ENCODE measurements around the gene PDLIM4. TPM values are rescaled to one million over a fixed set of nuclear protein-coding genes. Genes with fewer than 3 reads are reported as not detected.

Gene PDLIM4
- total RNA-seq, 1 experiment from 2014 or later, result 7.6 TPM

DNA sequence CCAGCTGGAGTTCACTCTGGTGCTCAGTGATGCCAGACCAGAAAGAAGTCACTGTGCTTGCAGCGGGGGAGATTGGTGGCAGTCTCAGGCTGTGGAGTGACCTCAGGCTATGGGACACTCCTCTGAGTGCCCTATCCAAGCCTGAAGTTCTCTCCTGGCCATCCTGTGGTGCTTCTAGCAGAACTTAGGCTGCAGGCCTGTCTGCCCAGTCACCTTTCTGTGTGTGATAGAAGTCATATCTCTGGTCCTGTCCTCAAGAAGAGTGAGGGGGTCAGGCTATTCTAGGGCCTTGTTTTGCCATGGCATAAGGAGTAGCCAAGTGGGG lies 9.3 kb downstream of the PDLIM4 start:
- H3K36me3 Mint-ChIP-seq (ENCODE audit: insufficient read depth in 1 of 3, low read depth in 3 of 3), result 0 out of 7 replicates have a peak, but pooled peaks cover 0 to 1% (median 0%) of the 10 kb centered on the region in 3 experiments
- no peak overlapping the region for H2BK20ac ChIP-seq (ENCODE audit: low read depth, low read length, poor library complexity, severe bottlenecking)
- H3K79me2 ChIP-seq (ENCODE audit: insufficient read depth, low read length), result no peaks in the 10 kb centered on the region
- WGBS (ENCODE audit: extremely low coverage, insufficient read length, low lambda C conversion rate), result no CpG with 5 or more reads among the region's 1 CpG
- H3K18ac ChIP-seq (ENCODE audit: insufficient read length, low read depth, low read length), result no peak overlapping the region
- H3K9me3 Mint-ChIP-seq, result no peaks in the 10 kb centered on the region
- no peak overlapping the region for H2AFZ ChIP-seq (ENCODE audit: low read length)
- H3K9me3 ChIP-seq (ENCODE audit: control insufficient read depth, low read depth, low read length), result no peaks in the 10 kb centered on the region
- H3K9ac ChIP-seq (ENCODE audit: extremely low read depth, insufficient read length, low read length), result no peak overlapping the region
- no peak overlapping the region for H3K4me2 ChIP-seq (ENCODE audit: insufficient read depth, insufficient read length, low read length)
- H3K4me1 ChIP-seq (ENCODE audit: insufficient read depth, low read length), result no peaks in the 10 kb centered on the region
- no peak overlapping the region for H2AK5ac ChIP-seq (ENCODE audit: insufficient read length, low read length)
- no peaks in the 10 kb centered on the region for H3K79me1 ChIP-seq (ENCODE audit: insufficient read depth, low read depth, low read length, poor library complexity, severe bottlenecking)
- no peak overlapping the region for H3K23ac ChIP-seq (ENCODE audit: insufficient read length, low read depth, low read length)
- no peak overlapping the region for H4K8ac ChIP-seq (replicated peaks; ENCODE audit: insufficient read length, low read depth, low read length)
- no peak overlapping the region for H4K5ac ChIP-seq (ENCODE audit: insufficient read length, low read depth, low read length)
- H3K4me1 Mint-ChIP-seq, result peaks cover 6 to 12% of the 10 kb centered on the region in 2 experiments; a peak in 3 of 4 replicates
- H3K56ac ChIP-seq (ENCODE audit: insufficient read length, low read depth, low read length), result no peak overlapping the region
- no peak overlapping the region for H3K4me3 Mint-ChIP-seq
- H3K27ac Mint-ChIP-seq, result no peak overlapping the region
- H3K4ac ChIP-seq (ENCODE audit: low read depth, low read length), result no peak overlapping the region
- DNase-seq, result no peak
- no peak overlapping the region for H3K27ac ChIP-seq (ENCODE audit: insufficient read length, low read depth, low read length)
- no peak overlapping the region for H2BK120ac ChIP-seq (ENCODE audit: low read depth, low read length, poor library complexity, severe bottlenecking)
- no peak overlapping the region for H2BK12ac ChIP-seq (ENCODE audit: insufficient read length, low read depth, low read length)
- no peak overlapping the region for H2BK15ac ChIP-seq (ENCODE audit: low read depth, low read length)
- no peak overlapping the region for H3T11ph ChIP-seq (ENCODE audit: low read length)
- H4K20me1 ChIP-seq (ENCODE audit: control insufficient read depth, insufficient read depth, insufficient read length), result no peaks in the 10 kb centered on the region
- TF ChIP-seq, protein P1, sequence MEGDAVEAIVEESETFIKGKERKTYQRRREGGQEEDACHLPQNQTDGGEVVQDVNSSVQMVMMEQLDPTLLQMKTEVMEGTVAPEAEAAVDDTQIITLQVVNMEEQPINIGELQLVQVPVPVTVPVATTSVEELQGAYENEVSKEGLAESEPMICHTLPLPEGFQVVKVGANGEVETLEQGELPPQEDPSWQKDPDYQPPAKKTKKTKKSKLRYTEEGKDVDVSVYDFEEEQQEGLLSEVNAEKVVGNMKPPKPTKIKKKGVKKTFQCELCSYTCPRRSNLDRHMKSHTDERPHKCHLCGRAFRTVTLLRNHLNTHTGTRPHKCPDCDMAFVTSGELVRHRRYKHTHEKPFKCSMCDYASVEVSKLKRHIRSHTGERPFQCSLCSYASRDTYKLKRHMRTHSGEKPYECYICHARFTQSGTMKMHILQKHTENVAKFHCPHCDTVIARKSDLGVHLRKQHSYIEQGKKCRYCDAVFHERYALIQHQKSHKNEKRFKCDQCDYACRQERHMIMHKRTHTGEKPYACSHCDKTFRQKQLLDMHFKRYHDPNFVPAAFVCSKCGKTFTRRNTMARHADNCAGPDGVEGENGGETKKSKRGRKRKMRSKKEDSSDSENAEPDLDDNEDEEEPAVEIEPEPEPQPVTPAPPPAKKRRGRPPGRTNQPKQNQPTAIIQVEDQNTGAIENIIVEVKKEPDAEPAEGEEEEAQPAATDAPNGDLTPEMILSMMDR (conservative IDR thresholded peaks at IDR 0.05), result no peak
- H3K27me3 ChIP-seq (ENCODE audit: insufficient read depth, low read length), result no peaks in the 10 kb centered on the region
- no peaks in the 10 kb centered on the region; the same call in 1 of the 2 replicates for H3K27me3 Mint-ChIP-seq (ENCODE audit: low read depth)
- H2BK5ac ChIP-seq (ENCODE audit: insufficient read length, low read length), result no peak overlapping the region
- no peaks in the 10 kb centered on the region for H3K23me2 ChIP-seq (ENCODE audit: insufficient read length, low read depth, low read length, poor library complexity, severe bottlenecking)
- H4K91ac ChIP-seq (ENCODE audit: insufficient read length, low read depth, low read length), result no peak overlapping the region
- H3K14ac ChIP-seq (ENCODE audit: insufficient read depth, low read length), result no peak overlapping the region

Measured in H9 (cell line).